Uterus (tissue), 2 donors: Measurements from ENCODE around the gene COPS7A.
A peak's percentile ranks its signal among the peaks of the same experiment; 100 is the strongest.

Experiments
- CTCF ChIP-seq, 4 experiments: fragments of 200-600 bp in 2 of 4; fragments of 450-650 bp in 2 of 4; sonication (generic) in 2 of 4; IDR thresholded peaks; one replicate each; pipeline ENCODE4 v1.5.1; 2016 to 2019; ENCODE audit warnings: antibody characterized with exemption in 4 of 4, mild to moderate bottlenecking in 2 of 4, moderate library complexity in 1 of 4
- POLR2A ChIP-seq, 2 donors: fragments of 450-650 bp; IDR thresholded peaks; one replicate each; pipeline ENCODE4 v1.6.1; 2016; ENCODE audit warnings: antibody characterized with exemption in 2 of 2, mild to moderate bottlenecking in 1 of 2, moderate library complexity in 1 of 2

GRCh38 chr12:6778574-6779550, 55.0 kb downstream of the COPS7A start:
- TF ChIP-seq CTCF (IDR thresholded peaks at IDR 0.05): peak; percentile 93 to 99 (median 97)
- TF ChIP-seq POLR2A (IDR thresholded peaks at IDR 0.05): peak in 1 of 2 donors; percentile 37
